ENCODE measurements around the gene PTPRR.

PTPRR gene

DNA sequence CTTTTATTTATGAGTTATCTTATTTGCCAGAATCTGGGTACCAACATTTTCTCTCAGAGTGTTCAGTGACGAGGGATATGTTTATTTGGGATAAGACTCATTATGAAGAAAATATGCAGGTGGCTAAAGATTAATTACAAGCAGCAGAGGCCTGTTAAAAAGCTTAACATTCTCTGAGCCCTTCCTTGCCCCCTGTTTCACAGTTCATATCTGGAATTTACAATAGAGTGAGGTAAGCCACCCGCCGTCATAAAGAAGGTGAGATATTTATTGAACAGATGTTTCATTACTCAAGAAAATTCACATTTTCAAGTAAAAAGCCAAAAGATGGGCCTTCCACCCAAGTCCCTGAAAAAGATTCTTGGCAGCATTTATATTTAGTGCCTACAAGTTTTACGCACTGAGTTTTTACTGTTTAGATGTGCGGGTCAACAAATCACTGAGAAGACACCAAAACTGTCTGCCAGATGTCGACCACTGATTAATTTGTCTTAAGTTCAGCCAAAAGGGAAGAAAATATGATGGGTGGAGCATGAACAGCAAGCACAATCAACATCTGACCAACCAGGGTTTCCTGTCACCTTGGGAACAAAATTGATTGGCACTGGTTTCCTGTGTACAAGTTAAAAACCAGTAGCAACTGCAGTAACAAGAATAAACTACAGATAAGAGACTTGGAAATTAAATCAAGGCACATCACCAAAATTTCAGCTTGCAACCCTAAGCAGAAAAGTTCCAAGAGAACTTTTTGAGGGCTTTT is 197.8 kb downstream of the PTPRR start:
- CTCF ChIA-PET = interaction anchor here (0.8 to 1.7 kb wide), 3 partner anchors 9 to 143 kb away, joined by 3 to 5 read pairs (median 4); no protein-coding TSS in a partner anchor
- Histone ChIP-seq H3K4me3 (ENCODE audit: control insufficient read depth in 1 of 7, extremely low read depth in 1 of 7, insufficient read depth in 4 of 7, low read depth in 2 of 7, low read length in 6 of 7) (peak overlapping the region in 1 of 7 experiments; percentile 26), H3K36me3 (ENCODE audit: control insufficient read depth in 4 of 4, insufficient read depth in 4 of 4, low read length in 3 of 4) (no peaks in the 10 kb centered on the region), H3K9me3 (ENCODE audit: control extremely low read depth in 1 of 5, control insufficient read depth in 4 of 5, insufficient read depth in 2 of 5, low read depth in 1 of 5, low read length in 4 of 5) (no peaks in the 10 kb centered on the region), H3K4me1 (ENCODE audit: control extremely low read depth in 1 of 4, control insufficient read depth in 4 of 4, insufficient read depth in 4 of 4, low read length in 3 of 4) (peaks cover 0 to 33% (median 17%) of the 10 kb centered on the region in 4 experiments), H3K27ac (ENCODE audit: insufficient read depth in 1 of 2, low read depth in 1 of 2, low read length in 2 of 2, poor library complexity in 1 of 2, severe bottlenecking in 2 of 2) (peak overlapping the region; percentile 10 to 29), H3K27me3 (replicated peaks in 2 of 5; ENCODE audit: control insufficient read depth in 4 of 5, insufficient read depth in 5 of 5, low read length in 4 of 5) (peaks cover 0 to 6% (median 0%) of the 10 kb centered on the region in 5 experiments)
- DNase-seq = peak; percentile 84 to 96 (median 92)
- POLR2A ChIA-PET = no interaction called here
- WGBS (ENCODE audit: insufficient coverage) = 16% methylated on average over 4 of the region's 6 CpGs

DNA sequence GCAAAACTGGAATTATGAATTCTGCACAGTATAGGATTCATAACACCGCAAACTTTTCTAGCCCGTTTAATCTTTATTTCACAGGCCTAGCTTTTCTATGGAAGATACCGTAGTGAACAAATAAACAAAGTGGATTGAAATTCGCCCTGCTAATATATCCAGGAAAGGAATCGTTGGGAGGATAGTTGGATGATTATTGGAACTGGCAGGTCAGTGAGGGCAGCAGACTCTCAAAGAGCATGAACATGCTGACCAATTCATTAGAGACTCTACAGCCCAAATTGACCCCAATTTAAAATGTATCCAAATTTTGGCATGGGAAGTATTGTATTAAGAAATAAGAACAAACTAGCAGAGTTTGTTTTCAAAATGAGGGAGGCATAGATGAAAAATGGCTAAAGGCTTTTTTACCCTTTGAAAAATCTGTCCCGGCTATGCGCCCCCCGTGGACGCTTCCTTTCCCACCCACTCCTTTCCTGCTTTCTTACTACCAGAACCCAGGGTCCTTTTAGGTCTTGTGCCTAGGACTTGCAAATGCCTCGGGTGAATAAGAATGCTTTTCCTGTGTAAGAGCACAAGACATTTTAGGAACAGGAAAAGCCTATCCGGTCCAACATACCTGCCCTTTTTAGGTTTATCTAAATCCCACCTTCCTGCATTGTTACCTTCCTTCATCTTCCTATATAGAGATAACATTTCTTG is 198.7 kb downstream of the PTPRR start:
- no peaks in the 10 kb centered on the region for H3K36me3 ChIP-seq (ENCODE audit: control insufficient read depth in 4 of 4, insufficient read depth in 4 of 4, low read length in 3 of 4)
- ChIA-PET CTCF (interaction anchor here (0.5 to 3.8 kb wide), 7 partner anchors 122 to 843 kb away, joined by 3 to 15 read pairs (median 5); no protein-coding TSS in a partner anchor), POLR2A (no interaction called here)
- peak overlapping the region in 1 of 7 experiments; percentile 7 for H3K4me3 ChIP-seq (ENCODE audit: control insufficient read depth in 1 of 7, extremely low read depth in 1 of 7, insufficient read depth in 4 of 7, low read depth in 2 of 7, low read length in 6 of 7)
- DNase-seq = peak in 1 of 3 donors; percentile 3
- H3K27ac ChIP-seq (ENCODE audit: insufficient read depth in 1 of 2, low read depth in 1 of 2, low read length in 2 of 2, poor library complexity in 1 of 2, severe bottlenecking in 2 of 2) = no peak overlapping the region
- WGBS (ENCODE audit: insufficient coverage) = 47% methylated on average over 8 of the region's 11 CpGs
- peaks cover 0 to 33% (median 17%) of the 10 kb centered on the region in 4 experiments for H3K4me1 ChIP-seq (ENCODE audit: control extremely low read depth in 1 of 4, control insufficient read depth in 4 of 4, insufficient read depth in 4 of 4, low read length in 3 of 4)
- H3K9me3 ChIP-seq (ENCODE audit: control extremely low read depth in 1 of 5, control insufficient read depth in 4 of 5, insufficient read depth in 2 of 5, low read depth in 1 of 5, low read length in 4 of 5) = no peaks in the 10 kb centered on the region
- H3K27me3 ChIP-seq (replicated peaks in 2 of 5; ENCODE audit: control insufficient read depth in 4 of 5, insufficient read depth in 5 of 5, low read length in 4 of 5) = peaks cover 0 to 6% (median 0%) of the 10 kb centered on the region in 5 experiments

DNA sequence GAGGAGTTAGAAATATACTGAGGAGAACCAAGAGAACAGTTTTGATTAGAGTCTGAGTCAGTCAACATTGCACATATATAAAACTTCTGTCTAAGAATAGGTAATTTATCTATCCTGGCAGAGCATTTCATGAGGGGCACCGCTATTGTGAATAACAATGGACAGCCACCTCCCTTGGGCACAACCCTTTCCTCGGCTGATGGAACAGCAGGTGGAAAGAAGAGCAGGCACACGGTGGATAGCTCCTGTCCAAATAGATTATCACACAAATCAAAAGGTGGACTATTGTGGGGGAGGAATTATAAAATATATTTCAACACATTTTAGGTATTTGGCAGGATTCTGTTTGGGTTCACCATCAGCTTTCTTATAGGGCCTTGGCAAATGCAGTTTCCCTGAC is 199.3 kb downstream of the PTPRR start:
- POLR2A ChIA-PET = no interaction called here
- no peaks in the 10 kb centered on the region for H3K9me3 ChIP-seq (ENCODE audit: control extremely low read depth in 1 of 5, control insufficient read depth in 4 of 5, insufficient read depth in 2 of 5, low read depth in 1 of 5, low read length in 4 of 5)

DNA sequence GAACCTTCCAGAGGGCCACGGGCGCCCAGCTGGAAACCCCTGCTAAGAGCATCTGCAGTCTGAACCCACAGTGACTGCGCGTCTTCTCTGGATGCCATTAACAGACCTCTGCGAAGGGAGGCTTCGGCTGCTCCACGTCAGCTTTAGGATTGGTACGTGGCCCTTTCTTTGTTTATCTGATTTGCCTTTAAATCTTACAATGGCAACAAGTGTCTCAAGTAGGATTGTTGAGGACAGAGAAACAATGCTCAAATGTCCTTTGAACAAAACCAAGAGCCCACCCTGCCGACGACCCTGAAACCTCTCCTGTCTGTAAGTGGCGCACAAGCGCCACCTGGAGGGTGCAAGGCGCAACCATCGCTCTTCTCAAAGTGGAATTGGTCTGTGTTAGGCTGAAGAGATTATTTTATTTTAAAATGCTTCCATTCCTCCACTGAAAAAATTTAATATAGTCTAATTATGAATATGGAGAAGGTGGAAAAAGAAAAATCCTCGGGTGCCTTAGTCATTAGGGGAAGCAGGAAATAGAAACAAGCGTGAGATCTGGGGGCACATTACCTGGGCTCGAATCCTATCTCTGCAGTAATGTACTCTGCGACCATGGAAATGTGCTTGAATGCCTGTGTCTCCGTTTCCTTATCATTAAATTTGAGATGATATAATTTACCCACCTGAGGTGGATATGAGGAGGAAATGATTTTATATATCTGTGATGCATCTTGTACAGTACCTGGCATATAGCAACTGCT is 200.7 kb downstream of the PTPRR start:
- ChIA-PET POLR2A (no interaction called here), CTCF (interaction anchor here (0.8 to 3.8 kb wide), 11 partner anchors 9 to 841 kb away, joined by 3 to 15 read pairs (median 4); no protein-coding TSS in a partner anchor)
- no peak overlapping the region for H3K27ac ChIP-seq (ENCODE audit: insufficient read depth in 1 of 2, low read depth in 1 of 2, low read length in 2 of 2, poor library complexity in 1 of 2, severe bottlenecking in 2 of 2)
- peaks cover 0 to 6% (median 0%) of the 10 kb centered on the region in 5 experiments for H3K27me3 ChIP-seq (replicated peaks in 2 of 5; ENCODE audit: control insufficient read depth in 4 of 5, insufficient read depth in 5 of 5, low read length in 4 of 5)
- peak overlapping the region in 6 of 7 experiments; percentile 45 to 83 (median 64) for H3K4me3 ChIP-seq (ENCODE audit: control insufficient read depth in 1 of 7, extremely low read depth in 1 of 7, insufficient read depth in 4 of 7, low read depth in 2 of 7, low read length in 6 of 7)
- 42% methylated on average over 10 of the region's 19 CpGs for WGBS (ENCODE audit: insufficient coverage)
- H3K36me3 ChIP-seq (ENCODE audit: control insufficient read depth in 4 of 4, insufficient read depth in 4 of 4, low read length in 3 of 4) = no peaks in the 10 kb centered on the region
- H3K4me1 ChIP-seq (ENCODE audit: control extremely low read depth in 1 of 4, control insufficient read depth in 4 of 4, insufficient read depth in 4 of 4, low read length in 3 of 4) = peaks cover 0 to 33% (median 17%) of the 10 kb centered on the region in 4 experiments
- DNase-seq = peak; percentile 64 to 88 (median 85)
- H3K9me3 ChIP-seq (ENCODE audit: control extremely low read depth in 1 of 5, control insufficient read depth in 4 of 5, insufficient read depth in 2 of 5, low read depth in 1 of 5, low read length in 4 of 5) = no peaks in the 10 kb centered on the region

More for the DNA sequence above, 199.3 kb downstream of the PTPRR start:
- no peak overlapping the region for H3K4me3 ChIP-seq (ENCODE audit: control insufficient read depth in 1 of 7, extremely low read depth in 1 of 7, insufficient read depth in 4 of 7, low read depth in 2 of 7, low read length in 6 of 7)
- CTCF ChIA-PET = interaction anchor here (0.5 to 3.8 kb wide), 5 partner anchors 121 to 842 kb away, joined by 3 to 15 read pairs (median 6); no protein-coding TSS in a partner anchor
- no peak for DNase-seq
- peaks cover 0 to 6% (median 0%) of the 10 kb centered on the region in 5 experiments for H3K27me3 ChIP-seq (replicated peaks in 2 of 5; ENCODE audit: control insufficient read depth in 4 of 5, insufficient read depth in 5 of 5, low read length in 4 of 5)
- H3K27ac ChIP-seq (ENCODE audit: insufficient read depth in 1 of 2, low read depth in 1 of 2, low read length in 2 of 2, poor library complexity in 1 of 2, severe bottlenecking in 2 of 2) = no peak overlapping the region
- H3K36me3 ChIP-seq (ENCODE audit: control insufficient read depth in 4 of 4, insufficient read depth in 4 of 4, low read length in 3 of 4) = no peaks in the 10 kb centered on the region
- H3K4me1 ChIP-seq (ENCODE audit: control extremely low read depth in 1 of 4, control insufficient read depth in 4 of 4, insufficient read depth in 4 of 4, low read length in 3 of 4) = peaks cover 0 to 33% (median 17%) of the 10 kb centered on the region in 4 experiments
- WGBS (ENCODE audit: insufficient coverage) = no CpG with 5 or more reads among the region's 3 CpGs

DNA sequence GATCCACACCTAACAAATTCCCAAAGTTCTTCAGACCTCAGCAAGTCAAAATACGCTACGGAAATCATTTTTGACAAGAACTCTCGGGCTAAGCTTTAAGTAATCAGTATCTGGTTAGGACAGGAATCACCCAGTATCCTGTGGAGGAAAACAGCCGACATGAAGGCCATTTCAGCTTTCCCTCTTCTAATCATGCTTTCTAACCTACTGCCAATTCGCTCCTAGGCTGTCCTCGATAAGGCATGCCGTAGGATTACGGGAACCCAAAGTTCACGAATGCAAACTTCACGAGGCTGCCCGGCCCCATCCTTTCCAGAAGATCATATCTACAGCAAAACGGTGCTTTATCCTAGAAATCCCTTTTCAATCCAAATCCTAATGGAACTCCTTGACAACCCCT is 201.5 kb downstream of the PTPRR start:
- WGBS (ENCODE audit: insufficient coverage) = 55% methylated on average over 6 of the region's 12 CpGs
- Histone ChIP-seq H3K9me3 (ENCODE audit: control extremely low read depth in 1 of 5, control insufficient read depth in 4 of 5, insufficient read depth in 2 of 5, low read depth in 1 of 5, low read length in 4 of 5) (no peaks in the 10 kb centered on the region), H3K36me3 (ENCODE audit: control insufficient read depth in 4 of 4, insufficient read depth in 4 of 4, low read length in 3 of 4) (no peaks in the 10 kb centered on the region), H3K27ac (ENCODE audit: insufficient read depth in 1 of 2, low read depth in 1 of 2, low read length in 2 of 2, poor library complexity in 1 of 2, severe bottlenecking in 2 of 2) (no peak overlapping the region), H3K4me1 (ENCODE audit: control extremely low read depth in 1 of 4, control insufficient read depth in 4 of 4, insufficient read depth in 4 of 4, low read length in 3 of 4) (peaks cover 0 to 33% (median 17%) of the 10 kb centered on the region in 4 experiments), H3K27me3 (replicated peaks in 2 of 5; ENCODE audit: control insufficient read depth in 4 of 5, insufficient read depth in 5 of 5, low read length in 4 of 5) (peaks cover 0 to 6% (median 0%) of the 10 kb centered on the region in 5 experiments), H3K4me3 (ENCODE audit: control insufficient read depth in 1 of 7, extremely low read depth in 1 of 7, insufficient read depth in 4 of 7, low read depth in 2 of 7, low read length in 6 of 7) (peak overlapping the region in 1 of 7 experiments; percentile 71)
- peak in 1 of 3 donors; percentile 1 for DNase-seq
- POLR2A ChIA-PET = no interaction called here
- CTCF ChIA-PET = interaction anchor here (0.8 to 3.8 kb wide), 11 partner anchors 10 to 840 kb away, joined by 3 to 15 read pairs (median 4); no protein-coding TSS in a partner anchor

DNA sequence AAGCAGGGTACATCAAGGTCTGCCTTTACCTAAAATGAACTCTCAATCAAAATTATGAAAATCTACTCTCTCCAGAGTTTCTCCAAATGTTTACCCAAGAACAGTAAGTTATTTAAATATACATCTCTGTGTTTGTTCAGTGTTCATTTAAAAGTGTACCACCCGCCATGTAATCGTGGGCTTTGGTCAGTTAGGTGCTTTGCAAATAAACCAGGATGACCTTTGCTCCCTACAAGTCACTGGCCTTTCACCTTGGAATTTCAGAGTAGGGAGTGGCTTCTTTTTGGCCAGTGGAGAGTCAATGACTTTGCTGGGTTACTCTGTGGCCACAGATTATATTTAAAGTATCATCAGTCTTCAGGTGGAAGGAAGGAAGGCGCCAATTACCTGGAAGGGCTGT is 208.7 kb downstream of the PTPRR start:
- Histone ChIP-seq H3K27ac (ENCODE audit: insufficient read depth in 1 of 2, low read depth in 1 of 2, low read length in 2 of 2, poor library complexity in 1 of 2, severe bottlenecking in 2 of 2) (no peak overlapping the region), H3K27me3 (replicated peaks in 2 of 5; ENCODE audit: control insufficient read depth in 4 of 5, insufficient read depth in 5 of 5, low read length in 4 of 5) (no peaks in the 10 kb centered on the region), H3K9me3 (ENCODE audit: control extremely low read depth in 1 of 5, control insufficient read depth in 4 of 5, insufficient read depth in 2 of 5, low read depth in 1 of 5, low read length in 4 of 5) (no peaks in the 10 kb centered on the region), H3K4me1 (ENCODE audit: control extremely low read depth in 1 of 4, control insufficient read depth in 4 of 4, insufficient read depth in 4 of 4, low read length in 3 of 4) (no peaks in the 10 kb centered on the region), H3K4me3 (ENCODE audit: control insufficient read depth in 1 of 7, extremely low read depth in 1 of 7, insufficient read depth in 4 of 7, low read depth in 2 of 7, low read length in 6 of 7) (no peak overlapping the region), H3K36me3 (ENCODE audit: control insufficient read depth in 4 of 4, insufficient read depth in 4 of 4, low read length in 3 of 4) (no peaks in the 10 kb centered on the region)
- ChIA-PET CTCF (no interaction called here), POLR2A (no interaction called here)
- 100% methylated on average over 2 of the region's 3 CpGs for whole genome bisulfite sequencing (ENCODE audit: insufficient coverage)
- DNase-seq = no peak

All from common myeloid progenitor, CD34-positive (primary cell).